ENCODE data around the gene FLOT1.
A peak's percentile ranks its signal among the peaks of the same experiment; 100 is the strongest.
"Not testable (repeated sequence)": the region's sequence is repeated elsewhere in the genome, so short reads cannot be mapped to it uniquely, and the experiment has no call there.

FLOT1 gene

DNA sequence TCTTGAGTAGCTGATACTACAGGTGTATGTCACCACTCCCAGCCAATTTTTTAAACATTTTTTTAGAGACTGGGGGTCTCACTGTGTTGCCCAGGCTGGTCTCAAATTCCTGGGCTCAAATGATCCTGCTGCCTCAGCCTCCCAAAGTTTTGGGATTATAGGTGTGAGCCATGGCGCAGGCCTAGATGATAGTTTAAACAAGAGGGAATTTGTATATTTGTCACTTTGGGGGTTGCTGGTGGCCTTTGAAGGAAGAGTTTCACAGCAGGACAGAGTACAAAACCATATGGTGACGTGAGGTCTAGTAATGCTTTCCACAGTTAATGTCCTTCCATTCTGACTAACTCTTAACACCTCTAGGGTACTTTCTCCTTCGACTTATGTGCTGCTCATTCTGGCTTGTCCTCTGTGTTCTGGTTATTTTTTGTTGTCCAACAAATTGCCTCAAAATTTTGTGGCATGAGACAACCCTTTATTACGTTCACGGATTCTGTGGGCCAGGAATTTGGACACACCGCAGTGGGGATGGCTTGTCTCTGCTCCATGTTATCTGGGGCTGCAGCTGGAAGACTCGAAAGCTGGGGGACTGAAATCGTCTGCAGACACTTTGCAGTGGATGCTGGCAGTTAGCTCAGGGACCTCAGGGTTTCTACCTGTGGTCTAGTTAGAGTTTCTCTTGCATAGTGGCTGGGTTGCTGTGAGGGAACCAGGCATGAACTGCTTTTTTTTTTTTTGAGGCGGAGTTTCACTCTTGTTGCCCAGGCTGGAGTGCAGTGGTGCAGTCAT, 24.9 kb upstream of the FLOT1 start:
- DNase-seq (ENCODE audit: low spot score), result no peak

DNA sequence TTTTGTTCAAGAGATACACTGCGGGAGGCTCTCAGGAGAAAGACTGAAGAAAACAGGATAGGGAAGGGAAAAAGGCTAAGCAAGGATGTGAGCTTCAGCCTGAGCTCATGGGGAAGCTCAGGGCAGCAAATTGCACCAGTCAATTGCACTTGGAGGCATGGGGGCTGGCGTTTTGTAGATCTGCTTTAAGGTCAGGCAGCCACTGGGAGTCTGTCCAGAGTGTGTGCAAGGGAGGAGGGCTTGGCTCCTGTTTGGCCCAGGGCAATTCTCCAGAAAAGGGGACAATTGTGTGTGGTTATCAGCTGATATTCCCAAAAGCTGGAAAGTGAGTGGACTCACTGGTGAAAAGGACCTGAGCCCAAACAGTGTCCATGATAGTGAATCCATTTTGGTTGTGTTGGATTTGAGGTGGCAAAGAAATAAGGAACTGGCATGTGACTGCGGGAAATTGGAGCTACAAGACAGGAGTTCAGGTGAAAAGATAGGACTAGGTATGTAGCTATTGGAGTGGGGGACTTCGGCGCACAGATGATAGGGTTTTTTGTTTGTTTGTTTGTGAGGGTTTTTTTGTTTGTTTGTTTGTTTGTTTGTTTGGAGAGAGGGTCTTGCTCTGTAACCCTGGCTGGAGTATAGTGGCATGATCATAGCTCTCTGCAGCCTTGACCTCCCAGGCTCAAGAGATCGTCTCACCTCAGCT, 24.1 kb upstream of the FLOT1 start:
- no peak for DNase-seq (ENCODE audit: low spot score)

DNA sequence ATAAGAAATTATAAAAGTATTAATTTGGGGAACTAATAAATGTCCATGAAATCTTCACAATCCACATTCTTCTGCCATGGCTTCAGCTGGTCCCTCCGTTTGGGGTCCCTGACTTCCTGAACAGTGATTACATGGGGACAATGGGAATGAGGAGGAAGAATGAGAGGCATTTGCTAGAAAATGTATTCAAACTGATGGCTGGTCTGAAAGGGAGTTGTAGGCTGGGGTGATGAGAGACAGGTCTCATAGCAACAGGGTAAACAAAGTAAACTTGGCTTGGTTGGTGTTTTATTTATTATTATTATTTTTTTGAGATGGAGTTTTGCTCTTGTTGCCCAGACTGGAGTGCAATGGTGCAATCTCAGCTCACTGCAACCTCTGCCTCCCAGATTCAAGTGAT, 23.0 kb upstream of the FLOT1 start:
- DNase-seq (ENCODE audit: low spot score), result not testable (repeated sequence)

DNA sequence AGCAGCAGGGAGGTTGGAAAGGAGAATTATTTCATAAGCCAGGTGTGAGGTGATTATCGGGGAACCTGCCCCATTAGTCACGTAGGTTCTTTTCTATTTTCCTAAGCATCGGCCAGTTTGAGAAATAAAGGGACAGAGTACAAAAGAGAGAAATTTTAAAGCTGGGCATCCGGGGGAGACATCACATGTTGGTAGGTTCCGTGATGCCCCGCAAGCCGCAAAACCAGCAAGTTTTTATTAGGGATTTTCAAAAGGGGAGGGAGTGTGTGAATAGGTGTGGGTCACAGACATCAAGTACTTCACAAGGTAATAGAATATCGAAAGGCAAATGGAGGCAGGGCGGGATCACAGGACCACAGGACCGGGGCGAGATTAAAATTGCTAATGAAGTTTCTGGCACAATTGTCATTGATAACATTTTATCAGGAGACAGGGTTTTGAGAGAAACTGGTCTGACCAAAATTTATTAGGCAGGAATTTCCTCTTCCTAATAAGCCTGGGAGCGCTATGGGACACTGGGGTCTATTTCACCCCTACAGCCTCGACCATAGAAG, 22.1 kb upstream of the FLOT1 start:
- not testable (repeated sequence) for DNase-seq (ENCODE audit: low spot score)

DNA sequence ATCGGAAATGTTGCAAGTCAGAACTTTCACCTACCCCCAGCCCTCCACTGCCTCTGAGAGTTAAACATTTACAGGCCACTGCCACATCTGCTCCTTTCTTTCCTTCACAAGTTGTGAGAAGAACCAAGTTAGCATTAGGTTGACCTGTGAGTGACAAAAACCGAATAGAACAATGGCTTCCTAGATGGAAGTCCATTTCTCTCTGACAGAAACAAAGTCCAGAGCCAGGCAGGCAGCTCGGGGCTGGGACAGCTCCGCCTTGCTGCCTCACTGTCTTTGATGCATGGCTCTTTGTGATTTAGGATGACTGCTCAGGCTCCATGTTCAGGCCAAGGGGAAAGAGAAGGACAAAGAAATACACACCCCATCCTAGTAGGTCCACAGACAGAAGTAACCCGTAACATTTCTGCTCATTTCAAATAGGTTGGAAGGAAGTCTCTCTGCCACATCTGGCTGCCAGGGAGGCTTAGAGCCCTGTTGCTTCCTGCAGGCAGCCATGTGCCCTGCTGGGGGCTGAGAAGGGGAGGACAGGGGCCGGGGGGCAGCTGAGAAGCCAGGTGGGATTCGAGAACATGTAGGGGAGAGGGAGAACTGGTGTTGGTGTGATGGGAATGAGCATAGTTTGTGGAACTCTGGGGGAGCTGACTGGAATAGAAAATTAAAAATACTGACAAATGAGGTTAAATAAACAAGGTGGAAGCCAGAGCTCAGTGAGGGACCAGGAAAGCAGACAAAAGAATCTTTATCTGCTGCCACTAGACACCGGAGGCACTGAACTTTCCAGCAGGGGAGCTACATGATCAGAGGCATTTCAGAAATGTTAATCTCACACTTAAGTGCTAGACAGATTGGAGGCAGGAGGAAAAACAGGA, 21.4 kb upstream of the FLOT1 start:
- DNase-seq (ENCODE audit: low spot score), result no peak

DNA sequence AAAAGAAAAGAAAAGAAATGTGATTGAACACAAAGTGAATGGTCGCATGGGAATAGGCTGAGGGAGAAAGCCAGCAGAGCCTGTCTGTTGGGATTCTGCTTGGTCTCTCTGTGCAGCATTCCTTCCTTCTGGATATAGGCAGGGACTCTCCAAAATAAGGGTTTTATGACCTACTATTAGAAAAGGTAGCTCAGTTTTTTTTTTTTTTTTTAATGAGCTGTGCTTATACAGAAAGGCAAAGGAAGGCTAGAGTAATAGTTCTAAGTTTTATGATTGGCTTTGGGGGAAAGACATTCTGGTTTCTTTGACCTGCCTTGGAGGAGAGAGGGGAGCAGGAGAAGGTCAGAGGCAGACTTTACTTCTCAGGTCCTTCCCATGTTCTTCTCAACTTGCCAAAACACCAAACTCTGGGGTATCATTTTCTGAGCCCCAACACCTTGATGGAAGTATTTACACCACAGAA, 20.7 kb upstream of the FLOT1 start:
- DNase-seq (ENCODE audit: low spot score), result no peak

DNA sequence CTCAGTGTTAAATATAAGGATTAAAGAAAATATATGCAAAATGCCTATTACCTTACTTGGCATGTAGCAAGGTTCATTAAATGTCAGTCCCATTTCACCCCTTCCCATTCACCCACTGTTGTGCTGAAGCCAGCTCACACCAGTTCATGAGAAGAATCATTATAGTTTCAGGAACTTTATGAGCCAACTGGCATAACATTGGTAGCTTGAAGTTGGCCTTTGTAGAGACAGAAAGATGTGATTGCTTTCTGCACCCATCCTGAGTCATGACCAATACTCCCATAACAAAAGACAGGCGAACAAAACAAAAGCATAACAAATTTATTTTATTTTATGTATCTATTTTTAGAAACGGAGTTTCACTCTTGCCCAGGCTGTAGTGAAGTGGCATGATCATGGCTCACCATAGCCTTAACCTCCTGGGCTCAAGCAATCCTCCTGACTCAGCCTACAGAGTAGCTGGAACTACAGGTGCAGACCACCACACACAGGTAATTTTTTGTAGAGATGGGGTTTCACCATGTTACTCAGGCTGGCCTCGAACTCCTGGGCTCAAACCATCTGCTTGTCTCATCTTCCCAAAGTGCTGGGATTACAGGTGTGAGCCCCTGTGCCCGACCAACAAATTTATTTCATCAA, 19.4 kb upstream of the FLOT1 start:
- no peak for DNase-seq (ENCODE audit: low spot score)

DNA sequence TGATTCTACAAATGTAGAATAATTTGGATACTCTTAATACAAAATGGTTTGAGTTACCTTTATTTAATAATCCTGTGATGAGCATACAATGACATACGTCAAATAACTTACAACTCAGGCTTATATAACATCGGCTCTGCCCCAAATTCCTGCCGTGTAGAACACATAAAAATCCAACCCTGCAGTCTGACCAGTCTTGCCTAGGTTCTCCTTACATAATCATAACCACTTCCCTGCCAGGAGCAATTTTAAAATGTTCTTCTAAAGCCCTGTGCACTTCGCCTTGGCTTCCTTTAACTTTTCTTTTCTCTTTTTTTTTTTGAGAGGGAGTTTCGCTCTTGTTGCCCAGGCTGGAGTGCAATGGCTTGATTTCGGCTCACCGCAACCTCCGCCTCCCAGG, 18.1 kb upstream of the FLOT1 start:
- no peak for DNase-seq (ENCODE audit: low spot score)

DNA sequence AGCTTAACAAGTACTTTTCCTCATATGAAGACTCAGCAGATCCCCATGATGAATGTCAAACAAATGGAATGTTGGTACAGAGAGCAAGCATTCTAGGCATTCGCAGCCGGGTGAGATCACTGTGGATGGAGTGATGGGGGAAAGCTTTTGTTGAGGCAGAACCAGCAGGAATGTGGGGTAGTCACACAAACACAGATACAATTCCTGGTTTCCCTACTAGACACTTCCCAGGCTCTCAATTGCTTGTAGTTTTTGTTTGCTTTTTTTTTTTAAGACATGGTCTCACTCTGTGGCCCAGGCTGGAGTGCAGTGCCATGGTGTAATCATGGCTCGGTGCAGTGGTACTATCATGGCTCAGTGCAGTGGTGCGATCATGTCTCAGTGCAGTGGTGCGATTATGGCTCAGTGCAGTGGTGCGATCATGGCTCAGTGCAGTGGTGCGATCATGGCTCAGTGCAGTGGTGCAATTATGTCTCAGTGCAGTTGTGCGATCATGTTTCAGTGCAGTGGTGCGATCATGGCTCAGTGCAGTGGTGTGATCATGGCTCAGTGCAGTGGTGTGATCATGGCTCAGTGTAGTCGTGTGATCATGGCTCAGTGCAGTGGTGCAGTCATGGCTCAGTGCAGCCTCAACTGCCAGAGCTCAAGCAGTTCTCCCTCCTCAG, 17.2 kb upstream of the FLOT1 start:
- no peak for DNase-seq (ENCODE audit: low spot score)

DNA sequence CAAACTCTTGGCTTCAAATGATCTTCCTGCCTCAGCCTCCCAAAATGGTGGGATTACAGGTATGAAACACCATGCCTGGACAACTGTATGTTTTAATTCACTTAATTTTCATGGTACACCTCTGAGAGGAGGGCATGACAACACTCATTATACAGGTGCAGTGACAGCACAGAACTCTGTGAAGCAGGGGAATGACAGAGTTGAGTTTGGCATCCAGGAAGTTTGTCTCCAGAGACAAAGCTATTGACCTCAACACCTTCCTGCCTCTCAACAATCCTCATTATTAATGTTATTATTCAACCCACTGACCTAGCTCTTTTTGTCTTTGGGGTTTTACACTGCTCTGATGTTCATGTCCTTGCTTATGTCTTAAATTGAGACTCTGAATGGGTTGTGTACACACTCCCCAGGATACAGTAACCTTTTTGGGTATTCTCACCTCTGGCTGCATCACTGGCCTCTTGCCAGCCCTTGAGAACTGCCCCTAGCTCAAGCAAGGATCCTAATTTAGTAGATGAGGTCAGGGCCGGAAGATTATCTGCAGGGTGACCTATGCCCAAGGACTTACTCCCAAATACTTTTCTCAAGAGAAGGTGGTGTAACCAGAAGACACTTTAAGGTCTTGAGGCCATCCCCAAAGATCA, 14.9 kb upstream of the FLOT1 start:
- DNase-seq (ENCODE audit: low spot score), result no peak

DNA sequence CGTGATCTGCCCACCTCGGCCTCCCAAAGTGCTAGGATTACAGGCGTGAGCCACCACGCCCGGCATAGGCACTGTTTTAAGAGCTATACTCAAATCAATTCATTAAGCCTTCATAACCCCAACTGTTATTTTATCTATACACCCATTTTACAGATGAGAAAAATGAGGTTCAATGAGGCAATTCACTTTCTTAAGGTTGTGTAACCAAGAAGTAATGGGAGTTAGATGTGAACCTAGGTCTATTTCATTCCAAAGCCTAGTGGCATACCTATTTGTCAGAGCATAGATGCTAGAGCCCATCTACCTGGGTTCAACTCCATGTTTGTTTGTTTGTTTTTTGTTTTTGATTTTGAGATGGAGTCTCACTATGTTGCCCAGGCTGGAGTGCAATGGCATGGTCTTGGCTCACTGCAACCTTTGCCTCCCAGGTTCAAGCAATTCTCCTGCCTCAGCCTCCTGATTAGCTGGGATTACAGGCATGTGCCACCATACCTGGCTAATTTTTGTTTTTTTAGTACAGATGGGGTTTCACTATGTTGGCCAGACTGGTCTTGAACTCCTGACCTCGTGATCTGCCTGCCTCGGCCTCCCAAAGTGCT, 14.0 kb upstream of the FLOT1 start:
- not testable (repeated sequence) for DNase-seq (ENCODE audit: low spot score)

DNA sequence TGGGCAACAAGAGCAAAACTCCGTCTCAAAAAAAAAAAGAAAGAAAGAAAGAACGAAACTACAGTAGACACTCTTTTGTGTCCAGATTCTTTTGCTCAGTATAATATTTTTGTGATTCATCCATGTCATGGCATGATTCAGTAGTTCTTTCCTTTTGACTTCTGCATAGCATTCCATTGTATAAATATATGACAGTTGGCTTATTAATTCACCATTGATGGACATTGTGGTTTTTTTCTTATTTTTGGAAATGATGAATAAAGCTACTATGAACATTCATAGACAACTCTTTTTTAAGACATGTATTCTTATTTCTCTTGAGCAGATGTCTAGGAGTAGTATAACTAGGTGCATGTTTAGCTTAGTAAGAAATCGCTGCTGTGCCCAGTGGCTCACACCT, 12.1 kb upstream of the FLOT1 start:
- no peak for DNase-seq (ENCODE audit: low spot score)

DNA sequence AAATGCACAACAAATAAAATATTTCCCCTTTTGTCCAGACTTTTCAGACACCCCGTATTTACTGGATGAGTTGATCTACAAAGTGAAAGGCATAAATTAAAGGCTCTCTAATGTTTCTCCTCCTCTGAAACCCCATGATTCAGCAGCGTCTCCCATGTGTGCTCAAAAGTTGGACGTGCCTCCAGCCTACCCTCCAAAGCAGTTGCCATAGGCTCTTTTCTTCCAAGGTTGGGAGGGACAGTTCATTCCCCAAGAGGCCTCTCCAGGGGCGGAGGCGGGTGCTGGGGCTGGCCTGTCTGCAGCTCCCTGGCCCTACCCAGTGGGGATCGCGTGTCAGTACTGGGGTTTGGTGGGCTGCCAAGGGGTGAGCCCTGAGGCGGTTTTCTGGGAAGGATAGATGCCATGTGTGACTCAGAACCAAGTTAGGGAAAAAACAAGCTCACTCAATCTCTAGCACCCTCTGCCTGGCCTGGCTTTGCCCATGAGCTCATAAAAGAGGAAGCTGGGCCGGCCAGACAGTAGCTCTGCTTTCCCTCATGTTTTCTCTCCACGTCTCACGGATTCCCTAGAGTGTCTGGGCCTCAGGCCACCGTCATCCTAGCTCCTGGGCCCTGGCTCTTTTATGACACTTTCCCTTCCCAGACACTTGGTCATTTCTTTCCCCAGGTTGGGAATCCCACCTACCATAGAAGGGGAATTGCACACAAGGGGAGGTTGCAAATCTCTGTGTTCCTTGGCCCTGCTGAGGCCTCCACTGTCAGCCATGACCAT, 9.9 kb upstream of the FLOT1 start:
- peak; percentile 59 for DNase-seq (ENCODE audit: low spot score)

DNA sequence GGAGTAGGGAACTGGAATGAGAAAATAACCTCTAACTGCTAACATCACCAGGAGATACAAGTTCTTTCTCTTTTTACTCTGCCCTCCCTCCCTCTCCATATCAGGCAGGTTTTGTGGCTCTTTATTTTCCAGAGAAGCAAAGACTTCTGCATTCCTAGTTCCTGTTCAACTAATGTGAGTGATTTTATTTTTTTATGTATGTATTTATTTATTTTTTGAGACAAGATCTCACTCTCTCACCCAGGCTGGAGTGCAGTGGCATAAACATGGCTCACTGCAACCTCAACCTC, 7.8 kb upstream of the FLOT1 start:
- DNase-seq (ENCODE audit: low spot score), result no peak

DNA sequence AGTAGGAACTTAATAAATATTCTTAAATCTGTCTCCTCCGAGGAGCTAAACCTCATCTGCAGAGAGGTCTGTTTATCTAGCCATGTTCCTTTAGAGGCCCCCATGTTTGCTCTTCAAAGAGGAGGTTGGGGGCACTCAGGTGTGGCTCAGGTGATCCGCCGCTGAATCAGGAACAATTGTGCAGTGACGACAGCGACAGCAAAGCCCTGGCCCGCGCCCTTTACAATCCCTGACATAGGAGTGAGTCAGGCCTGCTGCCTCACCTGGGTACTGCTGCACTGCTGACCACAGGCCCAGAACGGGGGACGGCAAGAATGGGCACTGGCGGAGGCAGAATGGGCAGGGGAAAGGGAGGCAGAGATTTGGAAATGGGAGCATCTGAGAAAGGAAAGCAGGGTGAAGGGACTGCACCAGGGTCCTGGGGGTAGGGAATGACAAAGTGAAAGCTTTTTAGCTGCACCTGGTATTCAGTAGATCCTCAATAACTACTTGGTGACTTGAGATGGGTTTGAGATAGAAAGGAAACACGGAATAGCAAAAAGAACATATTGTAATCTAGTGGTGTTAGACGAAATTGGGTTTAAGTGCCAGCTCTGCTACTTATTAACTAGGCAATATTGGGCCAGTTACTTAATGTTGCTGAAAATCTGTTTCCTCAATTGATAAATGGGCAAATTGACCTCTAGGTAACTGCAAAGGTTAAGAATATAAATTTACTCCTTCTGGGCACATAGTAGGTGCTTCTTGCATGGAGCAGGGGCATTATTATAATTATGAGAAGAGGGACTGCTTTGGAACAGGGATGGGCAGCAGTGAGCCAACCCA, 7.3 kb upstream of the FLOT1 start:
- DNase-seq (ENCODE audit: low spot score), result no peak

DNA sequence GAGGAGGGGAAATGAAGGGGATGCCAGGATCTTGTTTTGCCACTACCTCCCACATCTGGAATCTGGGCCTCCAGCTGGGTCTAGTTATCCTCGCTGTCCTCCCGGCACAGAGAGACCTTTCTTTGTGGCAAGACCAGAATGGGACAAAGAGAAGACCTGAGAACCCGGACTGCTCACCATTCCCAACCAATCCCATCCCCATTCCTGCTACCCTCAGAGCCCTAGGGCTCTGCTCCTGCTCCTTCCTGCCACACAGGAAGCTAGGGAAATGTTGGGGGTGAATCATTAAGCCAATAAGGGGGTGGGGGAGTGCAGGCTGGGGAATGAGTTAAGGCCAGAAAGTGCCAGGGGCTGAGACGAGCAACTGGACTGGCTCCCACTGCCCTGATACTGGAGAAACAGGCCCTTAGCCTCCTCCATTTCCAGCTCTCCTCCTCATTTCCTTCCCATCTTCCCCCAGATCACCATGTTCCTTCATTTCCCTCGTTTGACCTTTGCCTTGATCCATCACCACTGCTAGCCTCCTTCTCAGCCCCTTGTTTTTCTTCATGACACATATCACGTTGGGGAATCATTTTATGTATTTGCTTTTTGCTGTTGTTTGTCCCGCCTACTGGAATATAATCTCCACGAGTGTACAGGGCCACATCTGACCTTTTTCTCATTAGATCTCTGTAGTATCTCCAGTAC, 6.5 kb upstream of the FLOT1 start:
- DNase-seq (ENCODE audit: low spot score), result no peak

DNA sequence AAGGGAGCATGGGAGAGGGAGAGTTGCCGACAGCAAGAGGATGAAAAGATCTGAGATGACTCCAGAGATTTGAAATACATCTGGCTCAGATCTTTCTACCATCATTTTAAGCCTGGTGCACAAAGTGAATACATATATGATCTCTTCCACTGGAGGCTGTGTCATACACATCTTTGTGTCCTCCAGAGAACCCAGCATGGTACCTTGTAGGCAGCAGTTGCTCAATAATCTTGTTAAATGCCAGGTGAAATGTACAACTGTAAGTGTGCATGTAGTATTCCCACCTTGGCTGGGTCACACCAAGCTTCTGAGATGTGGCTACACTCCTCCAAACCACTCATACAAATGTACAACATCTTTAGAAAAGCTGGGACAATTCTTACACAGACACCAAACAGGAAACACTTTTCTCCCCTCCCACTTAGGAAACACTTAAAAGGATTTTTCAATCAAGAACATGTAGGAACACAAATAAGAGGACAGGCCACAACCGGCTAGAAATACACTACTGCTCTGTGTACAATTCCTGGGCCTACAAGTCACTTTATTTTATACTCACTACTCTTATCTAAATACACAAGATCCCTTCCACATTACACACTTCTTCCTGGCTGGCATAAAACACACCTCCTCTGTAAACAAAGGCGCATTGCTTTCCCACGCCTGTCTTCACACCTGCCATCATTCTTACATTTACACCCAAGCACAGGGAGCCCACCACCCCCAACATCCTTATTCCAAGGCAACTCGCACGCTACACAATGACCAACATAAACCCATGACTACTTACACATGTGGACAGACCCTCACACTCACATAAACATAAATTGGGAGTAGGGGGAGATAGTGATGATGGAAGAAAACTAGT, 5.6 kb upstream of the FLOT1 start:
- no peak for DNase-seq (ENCODE audit: low spot score)
